GM18511 (cell line): ENCODE data around the gene ITIH3.

Source experiments
- ATAC-seq: cut with Tn5 transposase; IDR thresholded peaks from one replicate; pipeline ENCODE4 v1.9.1; 2021; ENCODE audit warnings: mild to moderate bottlenecking, moderate library complexity; ENCODE audit not compliant: unreplicated experiment

ITIH3 gene

GRCh38 chr3:52842424-52842823 lies 47.8 kb downstream of the ITIH3 start:
- no peak for ATAC-seq

- no peak for ATAC-seq
Observed at GRCh38 chr3:52843108-52843865, 48.7 kb downstream of the ITIH3 start.

GRCh38 chr3:52843881-52844280 lies 49.3 kb downstream of the ITIH3 start:
- no peak for ATAC-seq

GRCh38 chr3:52844290-52844975 lies 49.8 kb downstream of the ITIH3 start:
- no peak for ATAC-seq

- no peak for ATAC-seq
Observed at GRCh38 chr3:52845157-52845556, 50.6 kb downstream of the ITIH3 start.

- ATAC-seq: no peak
Observed at GRCh38 chr3:52845691-52846431, 51.3 kb downstream of the ITIH3 start.

- ATAC-seq: no peak
Observed at GRCh38 chr3:52846432-52846965, 51.9 kb downstream of the ITIH3 start.

- no peak for ATAC-seq
Observed at GRCh38 chr3:52847241-52847640, 52.6 kb downstream of the ITIH3 start.

GRCh38 chr3:52847726-52848125 lies 53.1 kb downstream of the ITIH3 start:
- ATAC-seq: no peak

- ATAC-seq: no peak
Observed at GRCh38 chr3:52848617-52849016, 54.0 kb downstream of the ITIH3 start.

- no peak for ATAC-seq
Observed at GRCh38 chr3:52849656-52850055, 55.1 kb downstream of the ITIH3 start.

- no peak for ATAC-seq
Observed at GRCh38 chr3:52851348-52851747, 56.8 kb downstream of the ITIH3 start.

GRCh38 chr3:52852419-52852818 lies 57.8 kb downstream of the ITIH3 start:
- ATAC-seq: no peak

GRCh38 chr3:52854013-52854412 lies 59.4 kb downstream of the ITIH3 start:
- ATAC-seq: no peak

GRCh38 chr3:52856666-52857065 lies 62.1 kb downstream of the ITIH3 start:
- no peak for ATAC-seq

GRCh38 chr3:52857133-52857532 lies 62.5 kb downstream of the ITIH3 start:
- no peak for ATAC-seq

GRCh38 chr3:52857864-52858263 lies 63.3 kb downstream of the ITIH3 start:
- ATAC-seq: no peak
